ENCODE data around the gene ST3GAL2.

Gene ST3GAL2

DNA sequence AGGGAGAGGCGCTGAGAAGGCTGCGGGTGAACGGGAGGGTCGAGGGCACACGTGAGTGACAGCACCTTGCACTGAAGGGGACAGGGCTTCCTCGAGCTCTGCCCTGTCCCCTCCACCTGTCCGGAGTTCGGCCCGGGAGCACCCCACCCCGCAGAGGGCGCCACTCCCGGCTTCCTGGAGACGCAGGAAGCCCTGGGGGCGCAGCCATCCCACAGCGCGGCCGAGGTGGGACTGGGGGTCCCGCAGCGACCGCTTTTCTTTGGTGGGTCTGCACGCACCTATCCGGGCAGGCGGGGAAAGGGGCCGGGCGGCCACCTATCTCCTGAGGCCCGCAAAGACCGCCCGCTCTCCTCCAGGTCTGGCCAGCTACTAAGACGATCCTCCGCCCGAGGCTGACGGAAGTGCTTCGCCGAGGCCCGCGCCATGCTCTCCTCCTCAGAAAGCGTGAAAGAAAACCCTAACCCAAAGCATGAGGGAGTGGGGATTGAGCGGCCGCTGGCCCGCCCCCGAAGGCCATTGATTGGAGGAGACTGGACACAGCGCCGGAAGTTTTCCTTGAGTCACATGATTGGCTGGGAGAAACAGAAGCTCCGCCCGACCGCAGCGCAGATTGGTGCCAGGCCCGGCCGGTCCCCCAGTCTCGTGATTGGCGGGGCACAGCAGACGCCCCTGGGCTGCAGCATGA, 57.8 kb downstream of the ST3GAL2 start:
- no peak for TF ChIP-seq CREB1 (IDR thresholded peaks at IDR 0.05; ENCODE audit: low read depth)
- TF ChIP-seq, protein P1, sequence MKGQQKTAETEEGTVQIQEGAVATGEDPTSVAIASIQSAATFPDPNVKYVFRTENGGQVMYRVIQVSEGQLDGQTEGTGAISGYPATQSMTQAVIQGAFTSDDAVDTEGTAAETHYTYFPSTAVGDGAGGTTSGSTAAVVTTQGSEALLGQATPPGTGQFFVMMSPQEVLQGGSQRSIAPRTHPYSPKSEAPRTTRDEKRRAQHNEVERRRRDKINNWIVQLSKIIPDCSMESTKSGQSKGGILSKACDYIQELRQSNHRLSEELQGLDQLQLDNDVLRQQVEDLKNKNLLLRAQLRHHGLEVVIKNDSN (IDR thresholded peaks at IDR 0.05): peak; percentile 77
- TF ChIP-seq YY1 (IDR thresholded peaks at IDR 0.05; ENCODE audit: low read depth): peak; percentile 78; the same call in 1 of the 2 replicates
- peak; percentile 80; the same call in 1 of the 2 replicates for TF ChIP-seq ZBTB7A (IDR thresholded peaks at IDR 0.05; ENCODE audit: low read depth)
- TF ChIP-seq TAF1 (IDR thresholded peaks at IDR 0.05; ENCODE audit: low read depth): peak; percentile 94
- TF ChIP-seq REST (IDR thresholded peaks at IDR 0.05; ENCODE audit: low read depth): no peak; the same call in 1 of the 2 replicates
- TF ChIP-seq, protein P2, sequence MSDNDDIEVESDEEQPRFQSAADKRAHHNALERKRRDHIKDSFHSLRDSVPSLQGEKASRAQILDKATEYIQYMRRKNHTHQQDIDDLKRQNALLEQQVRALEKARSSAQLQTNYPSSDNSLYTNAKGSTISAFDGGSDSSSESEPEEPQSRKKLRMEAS (IDR thresholded peaks at IDR 0.05): peak; percentile 96

- TF ChIP-seq ZBTB7A (IDR thresholded peaks at IDR 0.05; ENCODE audit: low read depth): peak; percentile 92
- no peak for TF ChIP-seq YY1 (IDR thresholded peaks at IDR 0.05; ENCODE audit: low read depth)
- 0 out of 2 replicates have a peak, but pooled peaks have one; percentile 10 for TF ChIP-seq TEAD4 (IDR thresholded peaks at IDR 0.05)
- no peak for TF ChIP-seq FOXM1 (IDR thresholded peaks at IDR 0.05; ENCODE audit: borderline replicate concordance, low read depth)
Measured at GRCh38 chr16:70380248-70380918, 58.5 kb downstream of the ST3GAL2 start.

- no peak for TF ChIP-seq REST (IDR thresholded peaks at IDR 0.05; ENCODE audit: low read depth)
- TF ChIP-seq EGR1 (IDR thresholded peaks at IDR 0.05): no peak
- TF ChIP-seq, protein P1 (IDR thresholded peaks at IDR 0.05): no peak
- no peak for TF ChIP-seq YY1 (IDR thresholded peaks at IDR 0.05; ENCODE audit: low read depth)
- TF ChIP-seq TAF1 (IDR thresholded peaks at IDR 0.05; ENCODE audit: low read depth): no peak
- TF ChIP-seq, protein P2 (IDR thresholded peaks at IDR 0.05): no peak
- no peak for TF ChIP-seq FOXM1 (IDR thresholded peaks at IDR 0.05; ENCODE audit: borderline replicate concordance, low read depth)
- no peak for TF ChIP-seq ZBTB7A (IDR thresholded peaks at IDR 0.05; ENCODE audit: low read depth)
- no peak for TF ChIP-seq EP300 (IDR thresholded peaks at IDR 0.05; ENCODE audit: borderline replicate concordance)
- TF ChIP-seq TEAD4 (IDR thresholded peaks at IDR 0.05): no peak
- TF ChIP-seq CEBPB (IDR thresholded peaks at IDR 0.05): no peak
- no peak for TF ChIP-seq TCF12 (IDR thresholded peaks at IDR 0.05; ENCODE audit: low read depth)
Measured at GRCh38 chr16:70378869-70379493, 59.9 kb downstream of the ST3GAL2 start.

DNA sequence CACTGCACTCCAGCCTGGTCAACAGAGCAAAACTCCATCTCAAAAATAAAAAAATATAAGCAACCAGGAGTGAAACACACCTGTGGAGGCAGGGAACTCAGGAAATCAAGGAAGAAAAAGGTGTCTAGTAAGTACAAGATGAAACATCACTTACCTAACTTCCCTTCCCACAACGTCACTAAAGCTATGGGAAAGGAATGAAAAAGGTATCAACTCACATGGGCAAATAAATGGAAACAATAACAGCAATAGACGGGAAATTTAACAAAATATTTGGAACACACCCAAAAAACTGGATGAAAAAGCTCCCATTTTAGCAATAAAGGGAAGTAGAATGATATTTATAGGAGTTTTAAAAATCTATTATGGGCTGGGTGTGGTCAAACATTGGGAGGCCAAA, 61.1 kb downstream of the ST3GAL2 start:
- TF ChIP-seq RAD21 (IDR thresholded peaks at IDR 0.05; ENCODE audit: low read depth) (no peak), TEAD4 (IDR thresholded peaks at IDR 0.05) (no peak), ZBTB7A (IDR thresholded peaks at IDR 0.05; ENCODE audit: low read depth) (no peak), CREB1 (IDR thresholded peaks at IDR 0.05; ENCODE audit: low read depth) (no peak), EP300 (IDR thresholded peaks at IDR 0.05; ENCODE audit: borderline replicate concordance) (no peak), YY1 (IDR thresholded peaks at IDR 0.05; ENCODE audit: low read depth) (no peak)

DNA sequence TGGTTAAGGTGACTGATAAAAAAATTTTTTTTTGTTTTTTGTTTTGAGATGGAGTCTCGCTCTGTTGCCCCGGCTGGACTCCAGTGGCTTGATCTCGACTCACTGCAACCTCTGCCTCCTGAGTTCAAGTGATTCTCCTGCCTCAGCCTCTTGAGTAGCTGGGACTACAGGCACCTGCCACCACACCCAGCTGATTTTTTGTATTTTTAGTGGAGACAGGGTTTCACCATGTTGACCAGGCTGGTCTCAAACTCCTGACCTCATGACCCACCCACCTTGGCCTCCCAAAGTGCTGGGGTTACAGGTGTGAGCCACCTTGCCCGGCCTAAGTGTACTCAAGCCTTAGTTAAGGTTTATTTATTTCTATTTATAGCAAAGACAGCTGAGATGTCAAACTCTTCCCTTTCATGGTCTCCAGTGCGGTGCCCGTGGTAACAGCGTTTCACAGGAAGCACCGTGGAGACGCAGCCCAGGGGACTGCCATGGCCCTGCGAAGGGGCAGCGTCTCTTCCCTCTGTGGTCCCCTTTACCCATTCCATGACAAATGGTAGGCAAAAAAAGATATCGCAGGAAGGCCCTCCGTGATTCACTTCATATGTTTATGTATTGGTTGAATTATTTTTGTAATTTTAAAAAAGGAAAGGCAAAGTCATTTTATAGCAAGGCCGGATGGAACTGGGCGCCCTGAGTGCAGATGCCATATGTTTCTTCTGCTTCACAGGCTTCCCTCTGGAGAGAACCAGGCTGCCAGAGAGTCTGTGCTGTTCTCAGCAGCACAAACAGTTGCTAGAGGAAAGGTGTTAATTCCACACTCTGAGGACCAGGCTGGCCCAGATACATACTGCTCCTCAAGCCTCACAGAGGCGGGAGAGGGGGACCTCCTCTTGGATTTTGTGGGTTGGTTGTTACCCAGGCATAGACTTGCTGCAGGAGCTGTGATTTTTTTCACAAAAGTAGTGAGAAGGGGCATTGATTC, 63.0 kb downstream of the ST3GAL2 start:
- TF ChIP-seq EGR1 (IDR thresholded peaks at IDR 0.05) (no peak), REST (IDR thresholded peaks at IDR 0.05; ENCODE audit: low read depth) (no peak), TCF12 (IDR thresholded peaks at IDR 0.05; ENCODE audit: low read depth) (no peak), RAD21 (IDR thresholded peaks at IDR 0.05; ENCODE audit: low read depth) (no peak), YY1 (IDR thresholded peaks at IDR 0.05; ENCODE audit: low read depth) (no peak), TEAD4 (IDR thresholded peaks at IDR 0.05) (no peak), TAF1 (IDR thresholded peaks at IDR 0.05; ENCODE audit: low read depth) (no peak)
- TF ChIP-seq, protein P1 (IDR thresholded peaks at IDR 0.05): no peak
